OCI-M1 (cell line): ENCODE data around the gene KIF12.
"Not testable (repeated sequence)": the region's sequence is repeated elsewhere in the genome, so short reads cannot be mapped to it uniquely, and the experiment has no call there.

Source experiments
- DNase-seq: peaks from one replicate; lab custom pipeline; 2025; lab: John Stamatoyannopoulos, UW

Gene KIF12

GRCh38 chr9:114046237-114046755 is 52.8 kb downstream of the KIF12 start:
- no peak for DNase-seq

GRCh38 chr9:114043660-114044059 is 55.4 kb downstream of the KIF12 start:
- DNase-seq = not testable (repeated sequence)
